Tibial nerve (tissue), 4 donors: Measurements from ENCODE around the gene GCLM. TPM values are rescaled to one million over a fixed set of nuclear protein-coding genes. Genes with fewer than 3 reads are reported as not detected.

Experiments used
- DNase-seq, 2 donors: peaks; one replicate each; pipeline ENCODE4 v3.0.0-alpha.2; 2019; ENCODE audit warnings: low spot score in 2 of 2
- H3K27ac ChIP-seq, 4 donors: fragments of 200-600 bp; sonication (generic) in 3 of 4; one replicate each; pipeline ENCODE4 v1.5.1; 2017 to 2019; ENCODE audit warnings: mild to moderate bottlenecking in 1 of 4
- H3K27me3 ChIP-seq, 2 donors: fragments of 200-600 bp; sonication (generic) in 1 of 2; one replicate each; pipeline versions ENCODE4 v1.5.1 to v1.6.0; 2017 to 2019
- H3K36me3 ChIP-seq, 3 donors: fragments of 200-600 bp; sonication (generic); one replicate each; pipeline ENCODE4 v1.5.1; 2018 to 2019
- H3K4me1 ChIP-seq, 4 donors: fragments of 200-600 bp; sonication (generic) in 3 of 4; one replicate each; pipeline ENCODE4 v1.5.1; 2017 to 2019
- H3K4me3 ChIP-seq, 4 donors: fragments of 200-600 bp; sonication (generic) in 3 of 4; one replicate each; pipeline ENCODE4 v1.5.1; 2017 to 2019; ENCODE audit warnings: mild to moderate bottlenecking in 1 of 4, moderate library complexity in 1 of 4
- H3K9me3 ChIP-seq, 4 donors: fragments of 200-600 bp; sonication (generic) in 3 of 4; one replicate each; pipeline ENCODE4 v1.5.1; 2017 to 2019
- EP300 ChIP-seq, 2 donors: sonication (generic); formaldehyde crosslinking; IDR thresholded peaks; one replicate each; pipeline ENCODE4 v1.6.1; 2017; ENCODE audit warnings: antibody characterized with exemption in 2 of 2, mild to moderate bottlenecking in 1 of 2
- POLR2A ChIP-seq, 2 donors: fragments of 450-650 bp; IDR thresholded peaks; one replicate each; pipeline ENCODE4 v1.6.1; 2017; ENCODE audit warnings: antibody characterized with exemption in 2 of 2, mild to moderate bottlenecking in 2 of 2, moderate library complexity in 2 of 2
- WGBS, 2 donors: methylation state at CpG; one replicate each; pipeline ENCODE4 v1.1.5; 2018; 5-methylcytosine and 5-hydroxymethylcytosine counted together
- total RNA-seq, 4 donors: library from RNA; depleted of rRNA; stranded (reverse); fragments of >200 nt; gene quantifications; one replicate each; pipeline ENCODE4 v1.1.0, GENCODE V29; 2016
- TF ChIP-seq, protein P1 (sequence below), 5 experiments: fragments of 200-600 bp in 3 of 5; fragments of 450-650 bp in 2 of 5; sonication (generic) in 3 of 5; IDR thresholded peaks; one replicate each; pipeline ENCODE4 v1.5.1; 2016 to 2019; ENCODE audit warnings: antibody characterized with exemption in 5 of 5, mild to moderate bottlenecking in 3 of 5, moderate library complexity in 2 of 5

The GCLM gene
- total RNA-seq, 4 donors from 2014 or later, result 13.1 to 36.3 (median 19.1) TPM

DNA sequence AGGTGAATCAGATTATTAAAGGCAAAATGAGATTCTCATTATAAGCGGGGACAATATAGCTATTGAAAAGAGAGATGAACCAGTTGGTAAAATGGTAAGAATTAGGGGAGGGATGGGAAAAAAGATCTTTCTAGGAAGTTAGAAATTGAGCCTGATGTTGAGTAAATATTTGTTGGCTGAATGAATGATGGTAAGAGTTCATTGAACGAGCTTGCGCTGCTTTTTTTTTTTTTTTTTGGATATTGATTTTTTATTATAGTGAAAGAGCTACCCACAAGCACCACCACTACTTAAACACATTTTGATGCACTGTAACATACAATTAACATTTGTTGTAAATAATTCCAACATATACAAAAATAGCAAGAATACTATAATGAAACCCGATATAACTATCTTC is 1.1 kb upstream of the GCLM start:
- Histone ChIP-seq H3K9me3 (peaks cover 0 to 13% (median 0%) of the 10 kb centered on the region in 4 donors), H3K36me3 (no peaks in the 10 kb centered on the region), H3K27me3 (no peaks in the 10 kb centered on the region), H3K4me1 (peaks cover 0 to 22% (median 8%) of the 10 kb centered on the region in 4 donors), H3K4me3 (no peak overlapping the region), H3K27ac (peak overlapping the region in 1 of 4 donors; percentile 87)
- TF ChIP-seq, protein P1, sequence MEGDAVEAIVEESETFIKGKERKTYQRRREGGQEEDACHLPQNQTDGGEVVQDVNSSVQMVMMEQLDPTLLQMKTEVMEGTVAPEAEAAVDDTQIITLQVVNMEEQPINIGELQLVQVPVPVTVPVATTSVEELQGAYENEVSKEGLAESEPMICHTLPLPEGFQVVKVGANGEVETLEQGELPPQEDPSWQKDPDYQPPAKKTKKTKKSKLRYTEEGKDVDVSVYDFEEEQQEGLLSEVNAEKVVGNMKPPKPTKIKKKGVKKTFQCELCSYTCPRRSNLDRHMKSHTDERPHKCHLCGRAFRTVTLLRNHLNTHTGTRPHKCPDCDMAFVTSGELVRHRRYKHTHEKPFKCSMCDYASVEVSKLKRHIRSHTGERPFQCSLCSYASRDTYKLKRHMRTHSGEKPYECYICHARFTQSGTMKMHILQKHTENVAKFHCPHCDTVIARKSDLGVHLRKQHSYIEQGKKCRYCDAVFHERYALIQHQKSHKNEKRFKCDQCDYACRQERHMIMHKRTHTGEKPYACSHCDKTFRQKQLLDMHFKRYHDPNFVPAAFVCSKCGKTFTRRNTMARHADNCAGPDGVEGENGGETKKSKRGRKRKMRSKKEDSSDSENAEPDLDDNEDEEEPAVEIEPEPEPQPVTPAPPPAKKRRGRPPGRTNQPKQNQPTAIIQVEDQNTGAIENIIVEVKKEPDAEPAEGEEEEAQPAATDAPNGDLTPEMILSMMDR (IDR thresholded peaks at IDR 0.05), result no peak
- no peak for TF ChIP-seq POLR2A (IDR thresholded peaks at IDR 0.05)
- TF ChIP-seq EP300 (IDR thresholded peaks at IDR 0.05), result no peak
- DNase-seq, result no peak
- 90% methylated on average over 4 of the region's 4 CpGs for WGBS, 2 donors

DNA sequence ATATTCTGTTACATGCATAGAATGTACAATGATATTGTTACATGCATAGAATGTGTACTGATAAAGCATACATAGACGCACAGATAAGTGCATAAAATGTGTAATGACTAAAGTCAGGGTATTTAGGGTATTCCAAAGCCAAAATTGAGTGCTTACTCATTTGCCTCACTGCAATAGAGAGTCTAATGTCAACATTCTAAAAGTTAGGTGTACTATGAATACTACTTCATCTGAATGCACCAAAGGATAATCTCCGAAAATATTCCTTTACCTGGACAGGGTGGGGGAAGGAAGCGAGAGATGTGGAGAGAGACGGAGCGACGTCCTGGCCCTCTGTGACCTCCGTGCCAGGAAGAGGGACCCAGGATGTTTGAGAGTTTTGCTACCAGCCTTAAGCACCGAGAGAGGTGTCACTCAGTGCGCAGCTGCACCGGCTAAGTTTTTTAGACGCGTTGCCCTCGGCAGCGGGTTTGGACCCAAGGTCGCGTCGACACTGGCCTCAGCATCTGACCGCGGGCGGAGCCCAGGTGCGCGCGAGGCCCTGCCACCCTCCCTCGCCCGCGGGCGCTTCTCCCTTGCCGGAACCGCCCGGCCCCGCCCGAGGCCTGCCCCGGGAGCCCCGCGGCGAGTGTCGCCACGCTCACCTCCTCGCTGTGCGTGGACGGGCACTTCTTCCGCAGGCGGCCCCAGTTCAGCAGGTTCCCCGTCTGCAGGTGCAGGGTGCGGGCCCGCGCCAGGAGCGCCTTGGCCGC is 660 bp downstream of the GCLM start:
- peaks cover 0 to 11% (median 0%) of the 10 kb centered on the region in 4 donors for H3K9me3 ChIP-seq
- WGBS, 2 donors, result 1 to 2% methylated on average over 19 to 48 of the region's 49 CpGs
- H3K4me3 ChIP-seq, result peak overlapping the region; percentile 58 to 95 (median 80)
- peak in 1 of 2 donors; percentile 5 for DNase-seq
- TF ChIP-seq, protein P1 (IDR thresholded peaks at IDR 0.05), result no peak
- TF ChIP-seq POLR2A (IDR thresholded peaks at IDR 0.05) (no peak), EP300 (IDR thresholded peaks at IDR 0.05) (no peak)
- no peaks in the 10 kb centered on the region for H3K27me3 ChIP-seq
- peak overlapping the region; percentile 67 to 87 (median 86) for H3K27ac ChIP-seq
- H3K36me3 ChIP-seq, result no peaks in the 10 kb centered on the region
- peaks cover 0 to 39% (median 11%) of the 10 kb centered on the region in 4 donors for H3K4me1 ChIP-seq

DNA sequence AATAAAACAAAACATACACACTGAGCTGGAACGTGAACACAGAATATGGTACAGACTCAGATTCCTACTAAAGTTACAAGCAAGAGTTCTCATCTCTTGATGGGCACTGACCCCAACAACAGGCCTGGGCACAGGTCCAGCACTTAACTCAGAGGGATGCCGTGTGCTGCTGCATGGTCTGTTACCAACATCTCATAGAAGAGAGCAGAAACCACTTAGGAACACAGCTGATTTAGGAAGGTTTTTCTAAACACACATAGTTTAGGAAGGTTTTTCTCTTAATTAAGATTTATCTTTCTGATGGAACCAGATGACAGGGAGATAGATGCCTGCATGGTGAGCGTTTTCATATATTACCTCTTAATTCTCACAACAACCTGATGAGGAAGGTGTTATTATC is 1.5 kb downstream of the GCLM start:
- peak in 1 of 2 donors; percentile 13 for DNase-seq
- 43 to 46% methylated on average over 3 of the region's 3 CpGs for WGBS, 2 donors
- TF ChIP-seq POLR2A (IDR thresholded peaks at IDR 0.05), result no peak
- no peak for TF ChIP-seq EP300 (IDR thresholded peaks at IDR 0.05)
- TF ChIP-seq, protein P1 (IDR thresholded peaks at IDR 0.05), result no peak
- no peaks in the 10 kb centered on the region for H3K27me3 ChIP-seq
- peak overlapping the region in 3 of 4 donors; percentile 58 to 95 (median 71) for H3K4me3 ChIP-seq
- peaks cover 0 to 40% (median 11%) of the 10 kb centered on the region in 4 donors for H3K4me1 ChIP-seq
- H3K9me3 ChIP-seq, result peaks cover 0 to 11% (median 0%) of the 10 kb centered on the region in 4 donors
- H3K36me3 ChIP-seq, result no peaks in the 10 kb centered on the region
- H3K27ac ChIP-seq, result no peak overlapping the region

DNA sequence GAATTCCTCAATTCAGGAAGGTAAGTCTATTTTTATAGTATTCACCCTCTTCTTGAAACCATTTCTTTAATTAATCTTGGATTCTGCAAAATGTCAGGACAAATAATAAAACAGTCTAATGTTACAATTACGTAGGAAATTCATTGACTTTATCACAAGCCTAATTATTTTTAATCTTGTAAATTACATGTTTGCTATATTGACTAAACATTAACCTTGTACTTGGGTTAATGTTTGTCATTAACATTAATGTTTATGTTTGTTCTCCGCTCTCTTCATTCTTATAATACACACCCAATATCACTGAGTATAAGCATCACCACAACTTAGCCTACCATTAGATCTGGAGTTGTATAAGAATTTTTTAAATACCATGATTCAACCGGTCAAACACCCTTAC is 2.8 kb downstream of the GCLM start:
- TF ChIP-seq POLR2A (IDR thresholded peaks at IDR 0.05) (no peak), EP300 (IDR thresholded peaks at IDR 0.05) (no peak)
- TF ChIP-seq, protein P1 (IDR thresholded peaks at IDR 0.05), result no peak
- Histone ChIP-seq H3K4me3 (no peak overlapping the region), H3K27me3 (no peaks in the 10 kb centered on the region)

DNA sequence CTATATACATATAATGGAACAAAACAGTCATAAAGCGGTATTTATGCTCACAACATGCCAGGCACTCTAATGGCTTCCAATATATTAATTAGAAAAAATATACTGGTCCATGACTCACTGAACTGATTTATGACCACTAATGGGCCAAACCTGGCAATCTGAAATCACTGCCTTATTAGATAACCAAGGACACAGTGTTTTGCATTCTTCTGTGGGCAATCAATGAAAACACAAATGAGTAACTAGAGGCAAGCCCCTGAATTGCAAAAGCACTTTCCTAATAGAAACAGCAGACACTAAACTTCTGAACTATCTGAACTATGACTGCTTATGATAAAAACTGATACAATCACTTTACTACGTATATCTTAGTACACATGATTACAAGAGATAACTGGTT is 3.5 kb downstream of the GCLM start:
- no peak overlapping the region for H3K4me3 ChIP-seq
- no peak for DNase-seq
- peaks cover 0 to 6% (median 0%) of the 10 kb centered on the region in 4 donors for H3K9me3 ChIP-seq
- WGBS, 2 donors, result 91 to 94% methylated on average over 2 of the region's 2 CpGs
- H3K27ac ChIP-seq, result no peak overlapping the region
- H3K36me3 ChIP-seq, result peaks cover 0 to 7% (median 0%) of the 10 kb centered on the region in 3 donors
- peaks cover 0 to 40% (median 11%) of the 10 kb centered on the region in 4 donors for H3K4me1 ChIP-seq
- no peaks in the 10 kb centered on the region for H3K27me3 ChIP-seq
- TF ChIP-seq, protein P1 (IDR thresholded peaks at IDR 0.05), result no peak
- TF ChIP-seq POLR2A (IDR thresholded peaks at IDR 0.05), result no peak
- no peak for TF ChIP-seq EP300 (IDR thresholded peaks at IDR 0.05)

More for the DNA sequence above, 2.8 kb downstream of the GCLM start:
- H3K4me1 ChIP-seq, result peaks cover 0 to 40% (median 11%) of the 10 kb centered on the region in 4 donors
- DNase-seq, result no peak
- 69 to 71% methylated on average over 3 of the region's 3 CpGs for WGBS, 2 donors
- H3K27ac ChIP-seq, result no peak overlapping the region
- peaks cover 0 to 11% (median 0%) of the 10 kb centered on the region in 4 donors for H3K9me3 ChIP-seq
- H3K36me3 ChIP-seq, result no peaks in the 10 kb centered on the region
